SK-N-SH treated with all-trans-retinoic acid at 6 μM for 48 hours (cell line): ENCODE measurements around the gene TANGO6.

Source experiments
- ARNTL ChIP-seq: fragments of 450-650 bp; formaldehyde crosslinking; IDR thresholded peaks from 2 replicates; pipeline ENCODE4 v1.5.0; 2020; ENCODE audit warnings: low read depth, mild to moderate bottlenecking, moderate library complexity, borderline replicate concordance
- BACH2 ChIP-seq: fragments of 250-450 bp; sonication (Bioruptor Pico); IDR thresholded peaks from 2 replicates; pipeline ENCODE4 v1.9.0; 2021; ENCODE audit warnings: mild to moderate bottlenecking, borderline replicate concordance
- CREB5 ChIP-seq: fragments of 250-450 bp; sonication (Bioruptor Pico); IDR thresholded peaks from 2 replicates; pipeline ENCODE4 v1.5.1; 2020; ENCODE audit warnings: low read depth, mild to moderate bottlenecking, moderate library complexity
- CSRNP3 ChIP-seq: fragments of 250-450 bp; sonication (Bioruptor Pico); IDR thresholded peaks from 2 replicates; pipeline ENCODE4 v1.5.1; 2021; ENCODE audit warnings: mild to moderate bottlenecking, moderate library complexity
- GLIS3 ChIP-seq: fragments of 250-450 bp; sonication (Bioruptor Pico); IDR thresholded peaks from 2 replicates; pipeline ENCODE4 v1.5.0; 2020; ENCODE audit warnings: mild to moderate bottlenecking, moderate library complexity
- OSR1 ChIP-seq: fragments of 250-450 bp; sonication (Bioruptor Pico); IDR thresholded peaks from 2 replicates; pipeline ENCODE4 v1.8.0; 2022; ENCODE audit warnings: moderate library complexity, mild to moderate bottlenecking, inconsistent platforms
- POU6F1 ChIP-seq: fragments of 250-450 bp; sonication (Bioruptor Pico); IDR thresholded peaks from 2 replicates; pipeline ENCODE4 v1.8.0; 2021; ENCODE audit warnings: low read depth, mild to moderate bottlenecking, moderate library complexity, borderline replicate concordance
- PPARA ChIP-seq: fragments of 250-450 bp; sonication (Bioruptor Pico); IDR thresholded peaks from 2 replicates; pipeline ENCODE4 v1.5.0; 2020; ENCODE audit warnings: mild to moderate bottlenecking, borderline replicate concordance
- TSHZ2 ChIP-seq: fragments of 250-450 bp; sonication (Bioruptor Pico); IDR thresholded peaks from 2 replicates; pipeline ENCODE4 v1.5.0; 2020; ENCODE audit warnings: mild to moderate bottlenecking, moderate library complexity
- ZC3H10 ChIP-seq: fragments of 250-450 bp; sonication (Bioruptor Pico); IDR thresholded peaks from 2 replicates; pipeline ENCODE4 v1.5.1; 2021; ENCODE audit warnings: mild to moderate bottlenecking, moderate library complexity
- ZFP30 ChIP-seq: fragments of 450-650 bp; formaldehyde crosslinking; IDR thresholded peaks from 2 replicates; pipeline ENCODE4 v1.5.0; 2022; ENCODE audit warnings: mild to moderate bottlenecking, moderate library complexity

- TF ChIP-seq TSHZ2 = no peak
- no peak for TF ChIP-seq PPARA
- TF ChIP-seq ZFP30 (CRISPR knock-in tag) = no peak
- no peak for TF ChIP-seq POU6F1 (CRISPR knock-in tag)
- no peak for TF ChIP-seq ZC3H10
- no peak for TF ChIP-seq GLIS3 (CRISPR knock-in tag)
- no peak for TF ChIP-seq CREB5 (CRISPR knock-in tag)
- no peak for TF ChIP-seq BACH2 (CRISPR knock-in tag)
- TF ChIP-seq ARNTL (CRISPR knock-in tag) = no peak
- no peak for TF ChIP-seq CSRNP3
- TF ChIP-seq OSR1 = no peak
Measured at GRCh38 chr16:69089091-69089910, 246.0 kb downstream of the TANGO6 start.
